Measurements from ENCODE around the gene RUBCN. TPM values are rescaled to one million over a fixed set of nuclear protein-coding genes. Genes with fewer than 3 reads are reported as not detected.
A peak's percentile ranks its signal among the peaks of the same experiment; 100 is the strongest.
"Not testable (repeated sequence)": the region's sequence is repeated elsewhere in the genome, so short reads cannot be mapped to it uniquely, and the experiment has no call there.

Gene RUBCN
- total and polyA plus RNA-seq, 7 donors: 2.4 to 41.8 (median 35.2) TPM

DNA sequence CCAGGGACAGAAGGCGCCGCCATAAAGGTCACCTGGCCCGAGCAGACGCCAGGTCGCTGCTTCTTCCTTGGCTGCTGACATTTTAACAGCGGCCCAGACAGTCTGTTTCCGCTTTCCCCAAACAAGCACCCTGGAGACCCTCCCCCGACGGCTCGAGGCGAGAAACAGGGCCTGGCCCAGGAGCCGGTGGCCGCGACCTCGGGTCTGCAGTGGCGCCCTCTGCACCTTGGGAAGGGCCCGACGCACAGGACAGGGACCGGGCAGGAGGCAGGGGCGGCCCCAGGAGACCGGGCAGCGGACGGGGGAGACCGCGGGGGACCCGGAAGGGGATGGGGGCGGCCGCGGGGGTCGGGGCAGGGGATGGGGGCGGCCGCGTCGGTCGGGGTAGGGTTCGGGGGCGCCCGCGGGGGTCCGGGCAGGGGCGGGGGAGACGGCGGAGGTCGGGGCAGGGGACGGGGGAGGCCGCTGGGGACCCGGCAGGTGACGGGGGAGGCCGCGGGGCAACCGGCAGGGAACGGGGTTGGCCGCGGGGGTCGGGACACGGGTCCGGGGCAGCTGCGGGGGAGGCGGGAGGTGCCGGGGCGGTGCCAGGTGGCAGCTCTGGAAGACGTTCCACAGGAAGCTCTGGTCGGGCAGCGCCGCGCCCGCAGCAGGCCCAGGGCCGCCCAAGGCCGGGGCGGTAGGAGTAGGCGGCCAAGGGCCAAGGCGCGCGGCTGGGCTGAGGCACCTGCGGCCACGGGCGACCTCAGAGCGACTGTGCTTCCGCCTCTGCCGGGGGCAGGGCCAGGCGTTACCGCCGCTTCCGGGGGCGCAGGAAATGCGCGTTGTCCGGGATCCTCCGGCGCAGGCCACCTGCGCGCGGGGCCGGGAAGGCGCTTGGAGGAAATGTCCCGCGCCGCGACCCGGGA is 82.4 kb downstream of the RUBCN start:
- Histone ChIP-seq H3K4me3 (peak overlapping the region in 3 of 4 donors; percentile 26 to 38 (median 38)), H3K27ac (peak overlapping the region; percentile 56 to 73 (median 60))
- DNase-seq; H3K4me1 ChIP-seq; intact Hi-C loops (cut with DNase I); H3K36me3 ChIP-seq; H3K27me3 ChIP-seq; H3K9me3 ChIP-seq: not testable (repeated sequence)
- 1 to 2% methylated on average over 20 to 21 of the region's 100 CpGs for WGBS, 2 donors

DNA sequence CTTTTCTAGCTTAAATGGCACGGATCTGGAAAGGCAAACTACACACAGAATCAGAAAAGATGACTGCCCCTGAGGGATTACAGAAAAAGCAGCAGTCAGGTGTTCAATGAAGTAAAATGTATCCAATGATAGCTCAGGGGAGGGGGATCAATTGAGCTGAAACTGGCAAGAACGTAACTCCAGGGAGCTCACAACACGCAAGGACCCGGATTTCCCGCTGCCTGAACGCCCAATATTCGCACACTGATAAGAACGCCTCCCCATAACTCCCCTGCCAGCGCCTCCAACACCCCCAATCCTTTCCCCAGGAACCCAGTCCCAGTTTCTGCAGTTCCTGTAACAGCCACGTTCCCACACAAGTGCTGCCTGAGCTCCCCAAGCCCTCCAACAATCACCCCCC is 83.8 kb downstream of the RUBCN start:
- H3K27me3 ChIP-seq; H3K36me3 ChIP-seq; DNase-seq; intact Hi-C loops (cut with DNase I); H3K9me3 ChIP-seq; H3K27ac ChIP-seq; H3K4me3 ChIP-seq; H3K4me1 ChIP-seq: not testable (repeated sequence)
- 71 to 80% methylated on average over 1 to 7 of the region's 10 CpGs for WGBS, 2 donors

DNA sequence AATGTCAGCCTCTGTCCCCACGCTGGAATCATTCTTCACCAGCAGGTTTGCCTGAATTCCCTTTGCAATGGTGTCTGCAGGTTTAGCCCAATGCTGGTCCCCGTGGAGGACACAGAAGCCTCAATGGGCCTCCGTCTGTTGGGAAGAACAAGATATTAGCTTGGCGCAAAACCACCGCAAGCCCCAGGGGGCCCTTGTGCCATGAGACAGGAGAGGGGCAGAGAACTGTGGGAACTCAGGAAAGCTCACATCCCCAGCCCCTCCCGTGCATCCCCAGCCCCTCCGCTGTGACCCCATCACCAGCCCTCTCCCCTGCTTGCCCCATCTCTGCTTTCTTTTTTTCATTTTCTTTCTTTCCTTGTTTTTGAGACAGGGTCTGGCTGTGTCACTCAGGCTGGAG is 89.1 kb downstream of the RUBCN start:
- H3K9me3 ChIP-seq; H3K36me3 ChIP-seq; DNase-seq; H3K27ac ChIP-seq; H3K27me3 ChIP-seq; H3K4me3 ChIP-seq; intact Hi-C loops (cut with DNase I); H3K4me1 ChIP-seq: not testable (repeated sequence)
- WGBS, 2 donors: 98 to 99% methylated on average over 6 of the region's 7 CpGs

DNA sequence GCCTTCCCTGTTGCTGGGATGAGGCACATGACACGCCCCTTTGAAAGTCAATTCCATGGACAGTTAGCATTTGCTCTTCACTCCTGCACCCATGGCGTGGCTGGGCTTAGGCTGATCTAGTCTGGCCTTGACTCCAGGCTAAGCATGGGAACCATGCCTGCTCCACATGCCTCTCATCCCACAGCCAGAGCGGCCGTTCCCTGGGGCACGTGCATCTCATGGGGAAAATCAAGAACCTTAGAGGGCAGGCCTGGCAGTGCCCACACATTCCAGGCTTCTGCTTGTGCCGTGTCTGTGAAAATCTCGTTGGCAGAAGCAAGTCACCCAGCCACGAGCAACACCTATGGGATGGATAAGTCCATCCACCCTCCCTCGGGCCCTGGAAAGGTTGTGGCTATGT is 89.5 kb downstream of the RUBCN start:
- H3K4me1 ChIP-seq; DNase-seq; H3K27ac ChIP-seq; H3K9me3 ChIP-seq; H3K4me3 ChIP-seq; H3K36me3 ChIP-seq; intact Hi-C loops (cut with DNase I); H3K27me3 ChIP-seq: not testable (repeated sequence)
- WGBS, 2 donors: 96% methylated on average over 8 of the region's 9 CpGs

DNA sequence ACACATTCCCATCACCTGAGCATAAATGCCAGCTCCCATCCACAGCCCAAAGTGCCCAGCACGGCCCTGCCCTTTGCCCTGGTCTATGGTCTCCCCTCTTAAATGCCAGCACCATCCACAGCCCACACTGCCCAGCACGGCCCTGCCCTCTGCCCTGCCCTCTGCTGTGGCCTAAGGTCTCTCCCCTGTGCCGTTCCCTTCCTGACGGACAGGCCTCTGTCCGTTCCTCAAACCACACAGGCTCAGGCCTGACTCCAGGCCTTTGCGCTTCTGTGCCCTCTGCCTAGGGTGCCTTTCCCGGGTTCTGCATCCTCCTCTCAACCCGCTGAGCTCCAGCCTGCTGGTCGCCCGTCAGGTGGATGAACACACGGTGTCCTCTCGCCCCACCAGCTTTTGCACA is 90.4 kb downstream of the RUBCN start:
- H3K36me3 ChIP-seq; DNase-seq; H3K27ac ChIP-seq; H3K4me3 ChIP-seq; H3K9me3 ChIP-seq; intact Hi-C loops (cut with DNase I); H3K27me3 ChIP-seq; H3K4me1 ChIP-seq: not testable (repeated sequence)
- 90 to 95% methylated on average over 12 of the region's 12 CpGs for WGBS, 2 donors

DNA sequence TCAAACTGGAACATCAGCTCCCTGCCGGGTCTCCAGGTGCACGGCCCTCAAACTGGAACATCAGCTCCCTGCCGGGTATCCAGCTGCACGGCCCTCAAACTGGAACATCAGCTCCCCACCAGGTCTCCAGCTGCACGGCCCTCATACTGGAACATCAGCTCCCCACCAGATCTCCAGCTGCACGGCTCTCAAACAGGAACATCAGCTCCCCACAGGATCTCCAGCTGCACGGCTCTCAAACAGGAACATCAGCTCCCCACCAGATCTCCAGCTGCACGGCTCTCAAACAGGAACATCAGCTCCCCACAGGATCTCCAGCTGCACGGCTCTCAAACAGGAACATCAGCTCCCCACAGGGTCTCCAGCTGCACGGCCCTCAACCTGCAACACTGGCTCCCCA is 99.1 kb downstream of the RUBCN start:
- DNase-seq; H3K27ac ChIP-seq; intact Hi-C loops (cut with DNase I); H3K4me3 ChIP-seq; H3K36me3 ChIP-seq; H3K4me1 ChIP-seq; H3K27me3 ChIP-seq; H3K9me3 ChIP-seq: not testable (repeated sequence)
- 69 to 87% methylated on average over 10 of the region's 10 CpGs for WGBS, 2 donors

DNA sequence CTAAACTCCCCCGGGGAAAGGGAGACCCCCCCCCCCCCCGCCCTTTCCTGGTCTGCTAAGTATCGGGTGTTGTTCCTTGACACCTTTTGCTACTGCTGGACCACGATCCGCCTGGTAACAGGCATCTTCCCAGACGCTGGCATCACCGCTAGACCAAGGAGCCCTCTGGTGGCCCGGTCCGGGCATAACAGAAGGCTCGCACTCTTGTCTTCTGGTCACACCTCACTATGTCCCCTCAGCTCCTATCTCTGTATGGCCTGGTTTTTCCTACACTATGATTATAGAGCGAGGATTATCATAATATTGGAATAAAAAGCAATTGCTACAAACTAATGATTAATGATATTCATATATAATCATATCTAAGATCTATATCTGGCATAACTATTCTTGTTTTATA is 104.7 kb downstream of the RUBCN start:
- H3K9me3 ChIP-seq; H3K36me3 ChIP-seq; H3K27me3 ChIP-seq; H3K27ac ChIP-seq; H3K4me3 ChIP-seq; H3K4me1 ChIP-seq; DNase-seq; intact Hi-C loops (cut with DNase I): not testable (repeated sequence)
- WGBS, 2 donors: 10 to 19% methylated on average over 10 to 11 of the region's 11 CpGs

DNA sequence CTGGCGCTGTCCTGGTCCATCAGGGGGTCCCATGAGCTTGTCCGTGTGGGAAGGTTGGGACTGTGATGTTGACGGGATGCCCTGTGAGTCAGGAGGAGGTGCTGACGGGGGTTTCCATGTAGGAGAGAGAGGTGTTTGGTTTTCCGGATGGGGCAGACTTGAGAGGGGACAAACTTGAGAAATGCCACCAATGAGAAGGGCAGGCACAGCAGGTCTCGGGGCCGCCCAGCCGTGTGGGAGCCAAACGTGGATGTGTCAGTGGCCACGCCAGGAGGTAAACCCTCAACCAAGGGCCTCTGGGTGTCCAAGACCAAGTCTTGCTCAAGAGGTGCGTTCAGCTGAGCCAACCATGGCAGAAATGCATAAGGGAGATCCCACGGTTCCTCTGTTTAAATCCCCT is 105.9 kb downstream of the RUBCN start:
- intact Hi-C loops (cut with DNase I); H3K27me3 ChIP-seq; H3K36me3 ChIP-seq; DNase-seq; H3K27ac ChIP-seq; H3K9me3 ChIP-seq; H3K4me1 ChIP-seq; H3K4me3 ChIP-seq: not testable (repeated sequence)
- 90 to 91% methylated on average over 12 of the region's 12 CpGs for WGBS, 2 donors

DNA sequence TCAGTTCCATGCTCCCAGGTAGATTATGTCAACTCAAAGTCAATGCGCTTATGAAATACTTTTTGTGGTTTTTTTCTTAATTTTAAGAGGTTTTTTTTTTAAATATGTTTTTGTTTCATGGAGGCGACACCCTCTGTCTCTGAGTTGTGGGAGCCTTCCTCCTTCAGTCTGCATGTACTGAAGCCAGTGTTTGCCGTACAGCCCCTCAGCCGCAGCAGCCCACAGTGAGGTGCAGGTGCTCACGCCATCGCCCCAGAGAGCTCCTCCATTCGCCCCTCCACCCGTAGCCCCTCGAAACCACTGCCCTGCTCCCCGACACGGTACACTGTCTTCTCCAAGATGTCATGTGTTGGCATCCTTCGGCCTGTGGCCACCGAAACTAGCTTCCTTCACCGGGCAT is 107.4 kb downstream of the RUBCN start:
- H3K4me3 ChIP-seq; DNase-seq; H3K36me3 ChIP-seq; H3K27me3 ChIP-seq; intact Hi-C loops (cut with DNase I); H3K9me3 ChIP-seq; H3K4me1 ChIP-seq; H3K27ac ChIP-seq: not testable (repeated sequence)
- WGBS, 2 donors: 94 to 95% methylated on average over 9 of the region's 14 CpGs
